Neuronal stem cell (in vitro differentiated cells): ENCODE results near the gene SEBOX.
A peak's percentile ranks its signal among the peaks of the same experiment; 100 is the strongest.

ENCODE experiments used
- DNase-seq: peaks from one replicate; pipeline ENCODE4 v3.0.0-alpha.2; 2013; ENCODE audit warnings: low spot score
- H2AFZ ChIP-seq: one replicate; pipeline ENCODE4 v1.6.1; 2013; ENCODE audit warnings: mild to moderate bottlenecking, low read length, inconsistent platforms
- H2AK5ac ChIP-seq: 2 replicates; pipeline ENCODE4 v1.6.1; 2013; ENCODE audit warnings: low read depth, mild to moderate bottlenecking, inconsistent platforms, low read length, moderate library complexity, mixed read lengths
- H2BK120ac ChIP-seq: 2 replicates; pipeline ENCODE4 v1.6.1; 2013; ENCODE audit warnings: low read depth, mild to moderate bottlenecking, inconsistent platforms, low read length, moderate library complexity, mixed read lengths
- H2BK12ac ChIP-seq: one replicate; pipeline ENCODE4 v1.6.1; 2013; ENCODE audit warnings: low read length, inconsistent platforms
- H2BK15ac ChIP-seq: 2 replicates; pipeline ENCODE4 v1.6.1; 2013; ENCODE audit warnings: mild to moderate bottlenecking, low read length, inconsistent platforms, mixed read lengths
- H2BK5ac ChIP-seq: one replicate; pipeline ENCODE4 v1.6.1; 2013; ENCODE audit warnings: inconsistent platforms, mild to moderate bottlenecking, low read length, moderate library complexity
- H3K14ac ChIP-seq: one replicate; pipeline ENCODE4 v1.6.1; 2013; ENCODE audit warnings: low read length, inconsistent platforms
- H3K18ac ChIP-seq: 2 replicates; pipeline ENCODE4 v1.6.1; 2013; ENCODE audit warnings: low read length, inconsistent platforms
- H3K23ac ChIP-seq: 2 replicates; pipeline ENCODE4 v1.6.1; 2013; ENCODE audit warnings: low read depth, mild to moderate bottlenecking, mixed read lengths, low read length, inconsistent platforms; ENCODE audit not compliant: poor library complexity
- H3K27ac ChIP-seq: replicated peaks from 3 replicates; pipeline ENCODE4 v1.5.1; 2013; ENCODE audit warnings: low read length, inconsistent platforms
- H3K27me3 ChIP-seq, 3 experiments: 2 replicates each; pipeline ENCODE4 v1.6.1; 2013; ENCODE audit warnings: low read length in 3 of 3, mild to moderate bottlenecking in 2 of 3, inconsistent platforms in 1 of 3, low read depth in 1 of 3, mixed read lengths in 1 of 3, moderate library complexity in 1 of 3; ENCODE audit not compliant: control insufficient read depth in 3 of 3, insufficient read depth in 3 of 3
- H3K36me3 ChIP-seq, 2 donors: replicated peaks in 1 of 2; 2 replicates each; pipeline ENCODE4 v1.6.1; 2013; ENCODE audit warnings: low read length in 2 of 2; ENCODE audit not compliant: control insufficient read depth in 2 of 2, insufficient read depth in 2 of 2
- H3K4ac ChIP-seq: 2 replicates; pipeline ENCODE4 v1.6.1; 2013; ENCODE audit warnings: inconsistent platforms, mild to moderate bottlenecking, low read length, moderate library complexity
- H3K4me1 ChIP-seq, 2 donors: 1 replicate in 1 of 2; 2 replicates in 1 of 2; pipeline ENCODE4 v1.6.1; 2013; ENCODE audit warnings: low read length in 2 of 2, low read depth in 1 of 2; ENCODE audit not compliant: control insufficient read depth in 2 of 2, insufficient read depth in 1 of 2
- H3K4me2 ChIP-seq: one replicate; pipeline ENCODE4 v1.6.1; 2013; ENCODE audit warnings: mild to moderate bottlenecking, low read length, inconsistent platforms; ENCODE audit not compliant: insufficient read depth, poor library complexity, severe bottlenecking
- H3K4me3 ChIP-seq, 2 donors: 2 replicates each; pipeline ENCODE4 v1.5.1; 2013; ENCODE audit warnings: low read length in 2 of 2, mild to moderate bottlenecking in 2 of 2, inconsistent platforms in 1 of 2, moderate library complexity in 1 of 2
- H3K79me1 ChIP-seq: one replicate; pipeline ENCODE4 v1.6.1; 2013; ENCODE audit warnings: low read depth, mild to moderate bottlenecking, inconsistent platforms, low read length, moderate library complexity
- H3K9ac ChIP-seq: one replicate; pipeline ENCODE4 v1.6.1; 2013; ENCODE audit warnings: mild to moderate bottlenecking, low read depth, low read length, inconsistent platforms; ENCODE audit not compliant: poor library complexity
- H3K9me3 ChIP-seq, 2 donors: replicated peaks in 1 of 2; 2 replicates each; pipeline versions ENCODE3 to v1.6.1; 2013; ENCODE audit warnings: low read length in 2 of 2, mild to moderate bottlenecking in 2 of 2, inconsistent platforms in 1 of 2, low read depth in 1 of 2, mixed read lengths in 1 of 2, moderate library complexity in 1 of 2; ENCODE audit not compliant: control insufficient read depth in 2 of 2, insufficient read depth in 1 of 2
- H4K8ac ChIP-seq: one replicate; pipeline ENCODE4 v1.6.1; 2013; ENCODE audit warnings: low read depth, mild to moderate bottlenecking, inconsistent platforms, low read length, moderate library complexity
- H4K91ac ChIP-seq: one replicate; pipeline ENCODE4 v1.6.1; 2013; ENCODE audit warnings: low read length, low read depth, mild to moderate bottlenecking, inconsistent platforms; ENCODE audit not compliant: poor library complexity
- WGBS, 2 donors: extraction: QIAGEN DNeasy Blood & Tissue Kit; methylation state at CpG; one replicate each; pipeline ENCODE4 v1.1.7; 2013; ENCODE audit warnings: missing lambda C conversion rate in 2 of 2, mixed read lengths in 1 of 2; ENCODE audit not compliant: insufficient read length in 2 of 2, insufficient replicate concordance in 1 of 2; ENCODE audit errors: extremely low coverage in 2 of 2; 5-methylcytosine and 5-hydroxymethylcytosine counted together

Gene SEBOX

GRCh38 chr17:28320215-28321061 is 44.6 kb downstream of the SEBOX start:
- H3K4me1 ChIP-seq = peaks cover 17 to 28% of the 10 kb centered on the region in 2 donors
- H3K27ac ChIP-seq = no peak overlapping the region
- H4K91ac ChIP-seq = no peak overlapping the region
- no peak overlapping the region for H2BK15ac ChIP-seq
- no peak for DNase-seq
- no peak overlapping the region for H3K9ac ChIP-seq
- H3K18ac ChIP-seq = no peak overlapping the region
- H3K14ac ChIP-seq = no peak overlapping the region
- peak overlapping the region; percentile 58 to 96 for H3K4me3 ChIP-seq
- peaks cover 0 to 53% of the 10 kb centered on the region in 2 donors for H3K36me3 ChIP-seq
- H2BK5ac ChIP-seq = no peak overlapping the region
- peaks cover 2% of the 10 kb centered on the region for H3K79me1 ChIP-seq
- no peak overlapping the region for H3K23ac ChIP-seq
- no peak overlapping the region for H2BK12ac ChIP-seq
- no peak overlapping the region for H4K8ac ChIP-seq
- no peak overlapping the region for H2AFZ ChIP-seq
- no peak overlapping the region for H2AK5ac ChIP-seq
- no peak overlapping the region for H3K4ac ChIP-seq
- peak overlapping the region; percentile 56 for H3K4me2 ChIP-seq
- WGBS, 2 donors = no CpG with 5 or more reads among the region's 8 CpGs
- H2BK120ac ChIP-seq = no peak overlapping the region
- H3K27me3 ChIP-seq = no peaks in the 10 kb centered on the region
- H3K9me3 ChIP-seq = peaks cover 0 to 10% of the 10 kb centered on the region in 2 donors

- Histone ChIP-seq H3K4me3 (peak overlapping the region; percentile 58 to 96), H3K9ac (peak overlapping the region; percentile 93), H2BK15ac (no peak overlapping the region), H3K18ac (no peak overlapping the region), H3K27me3 (no peaks in the 10 kb centered on the region), H3K27ac (peak overlapping the region; percentile 74), H2BK120ac (no peak overlapping the region), H3K4me2 (peak overlapping the region; percentile 56), H2AFZ (peak overlapping the region; percentile 87), H3K79me1 (peaks cover 2% of the 10 kb centered on the region), H3K9me3 (peaks cover 0 to 10% of the 10 kb centered on the region in 2 donors), H2BK5ac (peak overlapping the region; percentile 93), H3K23ac (no peak overlapping the region), H3K4me1 (peaks cover 15 to 28% of the 10 kb centered on the region in 2 donors), H4K8ac (no peak overlapping the region), H3K4ac (no peak overlapping the region), H2BK12ac (no peak overlapping the region), H3K36me3 (peaks cover 0 to 44% of the 10 kb centered on the region in 2 donors), H2AK5ac (no peak overlapping the region), H4K91ac (no peak overlapping the region), H3K14ac (no peak overlapping the region)
- no CpG with 5 or more reads among the region's 7 CpGs for whole genome bisulfite sequencing, 2 donors
- no peak for DNase-seq
Observed at GRCh38 chr17:28319598-28319935, 45.4 kb downstream of the SEBOX start.

- Histone ChIP-seq H2BK5ac (peak within 1 kb of the TSS; percentile 93), H2BK15ac (peak within 1 kb of the TSS; percentile 86), H3K23ac (peak within 1 kb of the TSS; percentile 80), H3K18ac (peak within 1 kb of the TSS; percentile 96), H3K27ac (peak within 1 kb of the TSS; percentile 74), H4K91ac (peak within 1 kb of the TSS; percentile 77), H3K4me1 (peaks cover 15 to 27% of the 10 kb centered on the region in 2 donors), H3K4ac (peak within 1 kb of the TSS; percentile 67), H3K9ac (peak within 1 kb of the TSS; percentile 96), H2BK12ac (peak within 1 kb of the TSS; percentile 69), H2AFZ (peak within 1 kb of the TSS; percentile 87), H3K14ac (peak within 1 kb of the TSS; percentile 83), H4K8ac (peak within 1 kb of the TSS; percentile 70), H3K9me3 (peaks cover 0 to 10% of the 10 kb centered on the region in 2 donors), H3K36me3 (peaks cover 0 to 38% of the 10 kb centered on the region in 2 donors), H2BK120ac (no peak within 1 kb of the TSS), H2AK5ac (peak within 1 kb of the TSS; percentile 86), H3K4me3 (peak within 1 kb of the TSS; percentile 58 to 96), H3K4me2 (peak within 1 kb of the TSS; percentile 68), H3K27me3 (no peaks in the 10 kb centered on the region), H3K79me1 (peaks cover 2% of the 10 kb centered on the region)
- WGBS, 2 donors = no CpG with 5 or more reads among the region's 72 CpGs
- DNase-seq = peak; percentile 93
Observed at GRCh38 chr17:28318759-28319597, 46.0 kb downstream of the SEBOX start, which contains the start of gene TMEM97. TSS of gene TMEM97 (plus strand) at chr17:28319200. CDS start at chr17:28319240, 40 bp downstream.
